Endothelial cell of hepatic sinusoid (primary cell): ENCODE data around the gene CCDC183.

ENCODE experiments used
- in situ Hi-C: cut with HindIII; loops from 2 replicates; pipeline ENCODE4 v1.10.0; 2017; ENCODE audit warnings: low sequenced_read_pairs

Gene CCDC183

GRCh38 chr9:136856541-136857141 is 60.5 kb downstream of the CCDC183 start:
- in situ Hi-C loops = no loop called here

DNA sequence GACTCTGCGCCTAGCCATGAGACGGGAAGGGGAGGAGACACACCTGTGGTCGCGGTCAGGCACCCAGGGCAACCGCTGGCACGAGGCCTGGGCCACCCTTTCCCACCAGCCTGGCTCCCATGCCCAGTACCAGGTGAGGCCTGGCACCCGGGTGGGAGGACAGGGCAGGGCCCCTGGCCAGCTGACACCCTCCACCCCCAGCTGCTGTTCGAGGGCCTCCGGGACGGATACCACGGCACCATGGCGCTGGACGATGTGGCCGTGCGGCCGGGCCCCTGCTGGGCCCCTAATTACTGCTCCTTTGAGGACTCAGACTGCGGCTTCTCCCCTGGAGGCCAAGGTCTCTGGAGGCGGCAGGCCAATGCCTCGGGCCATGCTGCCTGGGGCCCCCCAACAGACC is 61.0 kb downstream of the CCDC183 start:
- in situ Hi-C loops = no loop called here
